H1 (cell line): Measurements from ENCODE around the gene BFSP2.

Experiments
- ATF3 ChIP-seq: IDR thresholded peaks from 2 replicates; pipeline ENCODE4 v1.6.1; 2011; ENCODE audit warnings: low read depth, mild to moderate bottlenecking, low read length; ENCODE audit not compliant: insufficient read depth
- BRCA1 ChIP-seq: IDR thresholded peaks from 2 replicates; pipeline ENCODE4 v1.6.1; 2012; ENCODE audit warnings: low read depth, low read length, improper control_type of control experiment
- CHD7 ChIP-seq: fragments of 300-600 bp; sonication (generic); IDR thresholded peaks from 2 replicates; pipeline ENCODE4 v1.7.1; 2012; ENCODE audit warnings: low read length, moderate library complexity, mild to moderate bottlenecking, inconsistent platforms; ENCODE audit not compliant: insufficient replicate concordance
- CTCF ChIP-seq, 3 experiments: IDR thresholded peaks; 1 replicate in 2 of 3; 2 replicates in 1 of 3; pipeline versions ENCODE4 v1.5.1 to v1.6.1; 2011; ENCODE audit warnings: low read length in 3 of 3, mild to moderate bottlenecking in 3 of 3, inconsistent platforms in 2 of 3, low read depth in 1 of 3, moderate library complexity in 1 of 3; ENCODE audit not compliant: insufficient read depth in 1 of 3; ENCODE audit errors: control extremely low read depth in 1 of 3
- E2F6 ChIP-seq: IDR thresholded peaks from 2 replicates; pipeline ENCODE4 v1.6.1; 2012; ENCODE audit warnings: inconsistent platforms
- EGR1 ChIP-seq: IDR thresholded peaks from 2 replicates; pipeline ENCODE4 v1.6.1; 2011; ENCODE audit warnings: low read depth, low read length, borderline replicate concordance
- EP300 ChIP-seq, 2 experiments: IDR thresholded peaks; 1 replicate in 1 of 2; 2 replicates in 1 of 2; pipeline ENCODE4 v1.6.1; 2011 to 2012; ENCODE audit warnings: low read depth in 2 of 2, low read length in 2 of 2, mild to moderate bottlenecking in 2 of 2, borderline replicate concordance in 1 of 2, inconsistent platforms in 1 of 2, moderate library complexity in 1 of 2
- EZH2 ChIP-seq: fragments of 200-600 bp; sonication (generic); IDR thresholded peaks from 2 replicates; pipeline ENCODE4 v1.7.1; 2012; ENCODE audit warnings: low read depth, mild to moderate bottlenecking, moderate library complexity, low read length, inconsistent platforms; ENCODE audit not compliant: severe bottlenecking
- MAX ChIP-seq: IDR thresholded peaks from 2 replicates; pipeline ENCODE4 v1.6.1; 2012; ENCODE audit warnings: inconsistent platforms
- SP1 ChIP-seq: IDR thresholded peaks from 2 replicates; pipeline ENCODE4 v1.6.1; 2011; ENCODE audit warnings: low read depth, low read length
- TEAD4 ChIP-seq: IDR thresholded peaks from 2 replicates; pipeline ENCODE4 v1.6.1; 2012; ENCODE audit warnings: low read depth, low read length, inconsistent platforms, mixed read lengths

GRCh38 chr3:133466531-133467386 lies 66.9 kb downstream of the BFSP2 start:
- TF ChIP-seq EZH2 (no peak), CTCF (IDR thresholded peaks at IDR 0.05; ENCODE audit: control extremely low read depth in 1 of 3, insufficient read depth in 1 of 3, low read depth in 1 of 3, low read length in 3 of 3) (no peak), MAX (no peak), ATF3 (no peak), EGR1 (no peak), TEAD4 (no peak), SP1 (no peak), CHD7 (no peak), BRCA1 (no peak), EP300 (IDR thresholded peaks at IDR 0.05; ENCODE audit: borderline replicate concordance in 1 of 2, low read depth in 2 of 2, low read length in 2 of 2) (no peak), E2F6 (no peak)
